Measurements from ENCODE around the gene INO80E.
"Not testable (repeated sequence)": the region's sequence is repeated elsewhere in the genome, so short reads cannot be mapped to it uniquely, and the experiment has no call there.

Gene INO80E

DNA sequence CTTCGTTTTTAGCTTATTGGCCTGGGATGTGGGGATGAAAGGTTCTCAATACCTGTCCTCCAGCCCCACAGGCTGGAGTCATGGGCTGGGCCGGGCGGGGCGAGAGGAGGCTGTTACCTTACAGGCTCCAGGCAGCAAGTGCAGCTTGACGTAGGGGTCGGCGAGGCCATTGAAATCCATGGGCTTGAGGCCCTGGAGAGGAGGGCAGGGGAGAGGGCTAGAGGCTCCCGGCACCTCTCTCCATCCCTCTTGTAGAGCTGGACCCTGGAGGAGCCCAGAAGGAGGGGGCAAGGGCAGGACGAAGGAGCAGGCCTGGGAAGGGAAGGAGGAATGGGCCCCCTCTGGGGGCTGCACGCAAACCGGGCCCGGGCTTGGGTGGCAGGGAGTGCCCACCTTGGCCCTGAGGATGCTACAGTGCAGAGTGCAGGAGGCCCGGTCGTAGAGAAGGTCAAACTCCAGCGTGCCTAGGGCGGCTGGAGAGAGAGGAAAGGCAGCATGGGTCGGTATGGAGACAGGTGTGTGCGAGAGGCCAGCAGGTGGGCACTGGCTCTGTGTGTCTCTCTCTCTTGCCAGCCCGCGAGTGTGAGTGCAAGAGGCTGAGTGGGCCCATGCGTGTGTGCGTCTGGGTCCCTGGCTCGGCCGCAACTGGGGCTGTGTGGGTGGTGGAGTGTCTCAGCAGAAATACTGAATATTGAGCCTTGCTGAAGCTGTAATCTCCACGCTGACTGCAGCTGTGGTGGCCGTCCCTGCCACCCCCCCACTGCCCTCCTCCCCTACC is 13.2 kb downstream of the INO80E start:
- CTCF ChIA-PET = interaction anchor here (1.7 kb wide), 1 partner anchor 10 kb away, joined by 4 read pairs; no protein-coding TSS in a partner anchor
- TF ChIP-seq, protein P1, sequence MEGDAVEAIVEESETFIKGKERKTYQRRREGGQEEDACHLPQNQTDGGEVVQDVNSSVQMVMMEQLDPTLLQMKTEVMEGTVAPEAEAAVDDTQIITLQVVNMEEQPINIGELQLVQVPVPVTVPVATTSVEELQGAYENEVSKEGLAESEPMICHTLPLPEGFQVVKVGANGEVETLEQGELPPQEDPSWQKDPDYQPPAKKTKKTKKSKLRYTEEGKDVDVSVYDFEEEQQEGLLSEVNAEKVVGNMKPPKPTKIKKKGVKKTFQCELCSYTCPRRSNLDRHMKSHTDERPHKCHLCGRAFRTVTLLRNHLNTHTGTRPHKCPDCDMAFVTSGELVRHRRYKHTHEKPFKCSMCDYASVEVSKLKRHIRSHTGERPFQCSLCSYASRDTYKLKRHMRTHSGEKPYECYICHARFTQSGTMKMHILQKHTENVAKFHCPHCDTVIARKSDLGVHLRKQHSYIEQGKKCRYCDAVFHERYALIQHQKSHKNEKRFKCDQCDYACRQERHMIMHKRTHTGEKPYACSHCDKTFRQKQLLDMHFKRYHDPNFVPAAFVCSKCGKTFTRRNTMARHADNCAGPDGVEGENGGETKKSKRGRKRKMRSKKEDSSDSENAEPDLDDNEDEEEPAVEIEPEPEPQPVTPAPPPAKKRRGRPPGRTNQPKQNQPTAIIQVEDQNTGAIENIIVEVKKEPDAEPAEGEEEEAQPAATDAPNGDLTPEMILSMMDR (IDR thresholded peaks at IDR 0.05; ENCODE audit: insufficient read depth, low read length, missing control alignments) = no peak
- H3K4me3 ChIP-seq (ENCODE audit: low read depth, low read length) = no peak overlapping the region
- no peak for DNase-seq (ENCODE audit: low read depth, low spot score)
- POLR2A ChIA-PET = interaction anchor here (0.6 kb wide), 2 partner anchors 12 to 46 kb away, joined by 3 to 5 read pairs; no protein-coding TSS in a partner anchor

DNA sequence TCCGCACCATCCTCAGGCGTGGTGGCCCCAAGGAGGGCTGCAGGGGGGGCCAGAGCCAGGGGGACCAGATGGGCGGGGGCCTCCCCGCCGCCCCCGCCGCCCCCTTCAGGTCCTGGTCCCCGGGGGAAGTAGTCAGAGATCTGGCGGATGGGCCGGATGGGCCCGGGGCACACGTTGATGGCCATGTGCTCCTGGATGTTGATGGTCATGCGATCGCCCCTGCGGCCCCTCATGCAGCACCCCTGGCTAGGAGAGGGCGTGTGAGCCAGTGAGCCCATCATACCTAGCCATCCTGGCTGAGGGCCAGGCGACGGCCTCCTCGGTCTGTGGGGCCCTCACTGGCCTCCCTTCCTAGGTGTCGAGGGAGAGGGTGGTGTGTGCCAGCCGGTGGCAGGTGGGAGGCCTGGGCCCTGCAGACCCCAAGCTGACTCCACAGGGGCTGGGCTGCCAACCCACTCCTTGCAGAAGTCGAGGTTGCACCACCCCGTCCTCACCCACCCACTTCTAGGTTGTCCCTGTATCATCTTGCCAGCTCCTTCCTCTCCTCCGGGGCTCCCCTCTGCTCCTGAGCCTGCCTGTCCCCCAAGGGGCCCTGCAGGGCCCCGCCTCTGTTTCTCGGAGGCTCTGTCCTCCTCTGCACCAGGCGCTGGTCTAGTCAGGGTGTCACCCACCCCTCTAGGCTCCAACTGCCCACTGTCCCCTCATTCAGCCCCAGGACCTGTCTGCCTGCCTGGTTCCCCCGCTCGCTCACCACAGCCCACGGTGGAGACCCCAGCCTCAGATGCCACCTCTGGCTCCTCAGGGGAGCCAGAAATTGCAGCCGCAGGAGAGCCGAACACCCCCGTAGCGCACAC is 14.2 kb downstream of the INO80E start:
- peak overlapping the region; percentile 8; the same call in 1 of the 2 replicates for H3K4me3 ChIP-seq (ENCODE audit: low read depth, low read length)
- TF ChIP-seq, protein P1 (IDR thresholded peaks at IDR 0.05; ENCODE audit: insufficient read depth, low read length, missing control alignments) = no peak
- CTCF ChIA-PET = interaction anchor here (1.7 kb wide), 1 partner anchor 9 kb away, joined by 4 read pairs; no protein-coding TSS in a partner anchor
- DNase-seq (ENCODE audit: low read depth, low spot score) = no peak
- POLR2A ChIA-PET = interaction anchor here (0.6 kb wide), 1 partner anchor 47 kb away, joined by 5 read pairs; no protein-coding TSS in a partner anchor

DNA sequence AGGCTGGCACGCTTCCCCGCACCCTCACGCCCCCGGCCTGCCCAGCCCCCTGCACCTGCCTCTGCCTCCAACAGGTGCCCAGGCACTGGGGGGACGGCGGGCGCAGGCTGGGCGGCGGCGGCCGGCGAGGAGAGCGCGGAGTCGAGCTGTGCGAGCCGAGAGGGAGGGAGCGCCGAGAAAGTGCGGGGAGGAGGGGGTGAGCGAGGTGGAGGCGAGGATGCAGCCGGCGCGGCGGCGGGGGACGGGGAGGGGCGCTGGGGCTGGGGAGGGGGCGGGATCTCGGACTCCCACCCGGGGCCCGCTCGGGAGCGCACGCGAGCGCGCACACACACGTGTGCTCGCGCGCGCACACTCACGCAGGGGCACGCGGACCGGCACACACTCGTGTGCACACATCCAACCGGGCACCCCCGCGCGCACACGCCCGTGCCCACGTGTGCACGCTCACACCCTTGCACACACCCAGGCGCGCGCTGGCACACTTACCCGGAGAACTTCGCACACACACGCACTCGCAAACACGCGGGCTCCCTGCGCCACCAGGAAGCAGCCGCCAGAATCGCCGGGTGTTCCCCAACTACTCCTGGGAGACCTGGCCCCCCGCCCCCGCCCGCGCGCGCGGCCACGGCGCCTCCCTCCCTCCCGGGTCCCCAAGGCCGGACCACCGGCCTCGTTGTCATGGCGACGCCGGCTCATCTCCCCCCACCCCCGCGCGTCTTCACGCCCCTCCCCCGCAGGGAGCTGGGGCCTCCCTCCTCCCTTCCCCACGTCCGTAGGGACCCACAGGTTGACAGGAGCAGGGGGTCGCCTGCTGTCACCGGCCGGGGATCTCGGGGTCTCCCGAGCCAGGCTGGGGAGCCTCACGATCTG is 15.0 kb downstream of the INO80E start, which contains the start of gene DOC2A:
Gene DOC2A (minus strand): TSS at position 184 of the 870 bp plus-strand sequence. CDS start 805 bp downstream, outside the sequence.
- TF ChIP-seq, protein P1 (IDR thresholded peaks at IDR 0.05; ENCODE audit: insufficient read depth, low read length, missing control alignments) = no peak
- peak within 1 kb of the TSS; percentile 49 for H3K4me3 ChIP-seq (ENCODE audit: low read depth, low read length)
- DNase-seq (ENCODE audit: low read depth, low spot score) = no peak
- POLR2A ChIA-PET = no interaction called here
- CTCF ChIA-PET = no interaction called here

DNA sequence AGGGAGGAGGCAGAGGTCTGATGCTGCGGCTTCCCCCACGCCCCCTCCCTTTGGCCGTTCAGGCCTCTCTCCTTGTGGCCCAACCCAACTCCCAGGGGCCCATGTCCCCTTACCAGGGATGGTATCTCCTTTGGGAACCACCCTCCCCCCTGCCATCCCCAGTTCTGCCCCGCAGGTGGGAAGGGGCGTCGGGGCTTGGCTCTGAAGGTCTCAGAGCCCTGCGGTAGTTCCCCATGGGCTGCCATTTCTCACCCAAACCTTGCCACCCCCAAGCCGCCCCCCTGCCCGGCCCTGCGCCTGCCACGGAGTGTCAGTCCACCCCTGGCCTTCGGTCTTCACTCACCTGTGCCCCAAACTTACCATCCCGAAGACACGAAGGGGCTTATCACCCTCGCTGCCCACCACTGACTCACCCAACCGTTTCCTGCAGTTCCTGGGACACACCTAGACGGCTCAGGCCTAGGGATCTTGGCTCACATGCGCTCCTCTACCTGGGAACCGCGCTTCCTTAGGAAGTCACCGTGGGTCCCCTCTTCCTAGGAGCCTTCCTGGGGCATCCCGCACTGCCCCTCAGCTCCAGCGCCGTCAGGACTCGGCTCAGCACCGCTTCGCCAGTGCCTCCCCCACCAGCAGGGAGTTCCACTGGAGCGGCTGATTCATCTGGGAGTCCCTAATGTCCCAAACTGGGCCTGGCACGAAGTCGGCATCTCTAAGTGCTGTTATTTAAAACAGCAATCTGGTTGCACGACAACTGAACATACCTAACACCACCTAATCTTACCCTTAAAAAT is 15.9 kb downstream of the INO80E start:
- ChIA-PET CTCF (interaction anchor here (1.0 kb wide), 1 partner anchor 11 kb away, joined by 3 read pairs; the partner anchor contains the start of gene C16orf92), POLR2A (no interaction called here)
- no peak overlapping the region for H3K4me3 ChIP-seq (ENCODE audit: low read depth, low read length)
- no peak for DNase-seq (ENCODE audit: low read depth, low spot score)
- TF ChIP-seq, protein P1 (IDR thresholded peaks at IDR 0.05; ENCODE audit: insufficient read depth, low read length, missing control alignments) = no peak

DNA sequence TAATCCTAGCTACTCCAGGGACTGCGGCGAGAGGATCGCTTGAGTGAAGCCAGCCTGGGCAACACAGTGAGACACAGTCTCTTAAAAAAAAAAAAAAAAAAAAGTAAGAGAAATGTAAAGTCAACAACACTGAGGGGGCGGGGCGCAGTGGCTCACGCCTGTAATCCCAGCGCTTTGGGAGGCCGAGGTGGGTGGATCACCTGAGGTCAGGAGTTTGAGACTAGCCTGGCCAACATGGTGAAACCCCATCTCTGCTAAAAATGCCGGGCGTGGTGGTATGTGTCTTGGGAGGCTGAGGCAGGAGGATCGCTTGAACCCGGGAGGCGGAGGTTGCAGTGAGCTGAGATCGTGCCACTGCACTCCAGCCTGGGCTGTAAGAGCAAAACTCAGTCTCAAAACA is 16.6 kb downstream of the INO80E start:
- POLR2A ChIA-PET; DNase-seq (ENCODE audit: low read depth, low spot score); H3K4me3 ChIP-seq (ENCODE audit: low read depth, low read length): not testable (repeated sequence)
- CTCF ChIA-PET = interaction anchor here (0.6 to 1.1 kb wide), 3 partner anchors 8 to 76 kb away, joined by 3 read pairs; partner anchors contain the start of gene C16orf92

DNA sequence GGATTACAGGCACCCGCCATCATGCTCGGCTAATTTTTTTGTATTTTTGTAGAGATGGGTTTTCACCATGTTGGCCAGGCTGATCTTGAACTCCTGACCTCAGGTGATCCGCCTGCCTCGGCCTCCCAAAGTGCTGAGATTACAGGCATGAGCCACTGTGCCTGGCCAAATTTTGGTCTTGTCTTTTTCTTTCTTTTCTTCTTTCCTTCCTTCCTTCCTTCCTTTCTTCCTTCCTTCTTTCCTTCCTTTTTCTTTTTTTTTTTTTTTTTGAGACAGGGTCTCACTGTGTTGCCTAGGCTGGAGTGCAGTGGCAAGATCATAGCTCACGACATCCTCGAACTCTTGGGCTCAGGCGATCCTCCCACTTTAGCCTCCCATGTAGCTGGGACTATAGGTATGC is 19.4 kb downstream of the INO80E start:
- DNase-seq (ENCODE audit: low read depth, low spot score); H3K4me3 ChIP-seq (ENCODE audit: low read depth, low read length); POLR2A ChIA-PET: not testable (repeated sequence)
- CTCF ChIA-PET = interaction anchor here (1.6 kb wide), 1 partner anchor 167 kb away, joined by 3 read pairs; no protein-coding TSS in a partner anchor
